IPS-NIHi7 (cell line): Measurements from ENCODE around the gene NCOA5.

ENCODE experiments used
- DNase-seq: peaks from one replicate; pipeline ENCODE4 v3.0.0; 2012; ENCODE audit warnings: mixed read lengths; ENCODE audit errors: extremely low spot score

NCOA5 gene

GRCh38 chr20:46017272-46017671 lies 72.5 kb downstream of the NCOA5 start:
- no peak for DNase-seq

GRCh38 chr20:46014517-46015396 lies 75.0 kb downstream of the NCOA5 start:
- no peak for DNase-seq

- DNase-seq, result peak; percentile 82
Observed at GRCh38 chr20:46013829-46014516, 75.8 kb downstream of the NCOA5 start.

GRCh38 chr20:46013322-46013828 lies 76.4 kb downstream of the NCOA5 start:
- no peak for DNase-seq

GRCh38 chr20:46012921-46013320 lies 76.8 kb downstream of the NCOA5 start:
- no peak for DNase-seq

- DNase-seq, result peak; percentile 78
Observed at GRCh38 chr20:46011631-46012482, 77.9 kb downstream of the NCOA5 start.
